ENCODE measurements around the gene GATAD2B. TPM values are rescaled to one million over a fixed set of nuclear protein-coding genes. Genes with fewer than 3 reads are reported as not detected.

The GATAD2B gene
- total RNA-seq, 1 donor from 2014 or later: 70.2 TPM

- Mint-ChIP-seq H3K36me3 (ENCODE audit: low read depth) (peaks cover 23% of the 10 kb centered on the region), H3K4me1 (ENCODE audit: low read depth) (peaks cover 25% of the 10 kb centered on the region), H3K4me3 (ENCODE audit: low read depth) (no peak overlapping the region), H3K27ac (no peak overlapping the region), H3K27me3 (ENCODE audit: low read depth) (no peaks in the 10 kb centered on the region), H3K9me3 (no peaks in the 10 kb centered on the region)
- DNase-seq (ENCODE audit: low spot score): no peak
- intact Hi-C loops (cut with micrococcal nuclease): no loop called here
Observed at GRCh38 chr1:153778051-153778823, 144.5 kb downstream of the GATAD2B start.

GRCh38 chr1:153777648-153778047 lies 145.1 kb downstream of the GATAD2B start:
- Mint-ChIP-seq H3K36me3 (ENCODE audit: low read depth) (peaks cover 28% of the 10 kb centered on the region), H3K27me3 (ENCODE audit: low read depth) (no peaks in the 10 kb centered on the region), H3K4me1 (ENCODE audit: low read depth) (peaks cover 24% of the 10 kb centered on the region), H3K9me3 (no peaks in the 10 kb centered on the region), H3K27ac (no peak overlapping the region), H3K4me3 (ENCODE audit: low read depth) (no peak overlapping the region)
- intact Hi-C loops (cut with micrococcal nuclease): no loop called here
- DNase-seq (ENCODE audit: low spot score): no peak

GRCh38 chr1:153776845-153777370 lies 145.9 kb downstream of the GATAD2B start:
- Mint-ChIP-seq H3K4me3 (ENCODE audit: low read depth) (peak overlapping the region; percentile 63), H3K4me1 (ENCODE audit: low read depth) (peaks cover 24% of the 10 kb centered on the region), H3K27ac (no peak overlapping the region), H3K9me3 (no peaks in the 10 kb centered on the region), H3K27me3 (ENCODE audit: low read depth) (no peaks in the 10 kb centered on the region), H3K36me3 (ENCODE audit: low read depth) (peaks cover 34% of the 10 kb centered on the region)
- intact Hi-C loops (cut with micrococcal nuclease): no loop called here
- DNase-seq (ENCODE audit: low spot score): no peak

GRCh38 chr1:153776352-153776751 lies 146.4 kb downstream of the GATAD2B start:
- Mint-ChIP-seq H3K27ac (no peak overlapping the region), H3K4me3 (ENCODE audit: low read depth) (peak overlapping the region; percentile 77), H3K36me3 (ENCODE audit: low read depth) (peaks cover 36% of the 10 kb centered on the region), H3K9me3 (no peaks in the 10 kb centered on the region), H3K4me1 (ENCODE audit: low read depth) (peaks cover 24% of the 10 kb centered on the region), H3K27me3 (ENCODE audit: low read depth) (no peaks in the 10 kb centered on the region)
- intact Hi-C loops (cut with micrococcal nuclease): no loop called here
- DNase-seq (ENCODE audit: low spot score): no peak

- intact Hi-C loops (cut with micrococcal nuclease): no loop called here
- DNase-seq (ENCODE audit: low spot score): peak; percentile 49
- Mint-ChIP-seq H3K27ac (no peak overlapping the region), H3K27me3 (ENCODE audit: low read depth) (no peaks in the 10 kb centered on the region), H3K4me1 (ENCODE audit: low read depth) (peaks cover 24% of the 10 kb centered on the region), H3K9me3 (no peaks in the 10 kb centered on the region), H3K4me3 (ENCODE audit: low read depth) (peak overlapping the region; percentile 77), H3K36me3 (ENCODE audit: low read depth) (peaks cover 39% of the 10 kb centered on the region)
Observed at GRCh38 chr1:153775458-153776327, 147.1 kb downstream of the GATAD2B start.

GRCh38 chr1:153774780-153775457 lies 147.9 kb downstream of the GATAD2B start, which contains the start of gene SLC27A3:
Gene SLC27A3 (plus strand): TSS chr1:153775407. CDS start chr1:153775498, 91 bp downstream.
- Mint-ChIP-seq H3K4me1 (ENCODE audit: low read depth) (peaks cover 24% of the 10 kb centered on the region), H3K4me3 (ENCODE audit: low read depth) (peak within 1 kb of the TSS; percentile 77), H3K36me3 (ENCODE audit: low read depth) (peaks cover 39% of the 10 kb centered on the region), H3K9me3 (no peaks in the 10 kb centered on the region), H3K27ac (peak within 1 kb of the TSS; percentile 58), H3K27me3 (ENCODE audit: low read depth) (no peaks in the 10 kb centered on the region)
- intact Hi-C loops (cut with micrococcal nuclease): no loop called here
- DNase-seq (ENCODE audit: low spot score): no peak

- no peaks in the 10 kb centered on the region for H3K27me3 Mint-ChIP-seq (ENCODE audit: low read depth)
- H3K36me3 Mint-ChIP-seq (ENCODE audit: low read depth): peaks cover 43% of the 10 kb centered on the region
- intact Hi-C loops (cut with micrococcal nuclease): no loop called here
- no peak for DNase-seq (ENCODE audit: low spot score)
- H3K4me1 Mint-ChIP-seq (ENCODE audit: low read depth): peaks cover 24% of the 10 kb centered on the region
- no peaks in the 10 kb centered on the region for H3K9me3 Mint-ChIP-seq
- H3K4me3 Mint-ChIP-seq (ENCODE audit: low read depth): no peak overlapping the region
- H3K27ac Mint-ChIP-seq: peak overlapping the region; percentile 33
Observed at GRCh38 chr1:153774026-153774595, 148.7 kb downstream of the GATAD2B start.

DNA sequence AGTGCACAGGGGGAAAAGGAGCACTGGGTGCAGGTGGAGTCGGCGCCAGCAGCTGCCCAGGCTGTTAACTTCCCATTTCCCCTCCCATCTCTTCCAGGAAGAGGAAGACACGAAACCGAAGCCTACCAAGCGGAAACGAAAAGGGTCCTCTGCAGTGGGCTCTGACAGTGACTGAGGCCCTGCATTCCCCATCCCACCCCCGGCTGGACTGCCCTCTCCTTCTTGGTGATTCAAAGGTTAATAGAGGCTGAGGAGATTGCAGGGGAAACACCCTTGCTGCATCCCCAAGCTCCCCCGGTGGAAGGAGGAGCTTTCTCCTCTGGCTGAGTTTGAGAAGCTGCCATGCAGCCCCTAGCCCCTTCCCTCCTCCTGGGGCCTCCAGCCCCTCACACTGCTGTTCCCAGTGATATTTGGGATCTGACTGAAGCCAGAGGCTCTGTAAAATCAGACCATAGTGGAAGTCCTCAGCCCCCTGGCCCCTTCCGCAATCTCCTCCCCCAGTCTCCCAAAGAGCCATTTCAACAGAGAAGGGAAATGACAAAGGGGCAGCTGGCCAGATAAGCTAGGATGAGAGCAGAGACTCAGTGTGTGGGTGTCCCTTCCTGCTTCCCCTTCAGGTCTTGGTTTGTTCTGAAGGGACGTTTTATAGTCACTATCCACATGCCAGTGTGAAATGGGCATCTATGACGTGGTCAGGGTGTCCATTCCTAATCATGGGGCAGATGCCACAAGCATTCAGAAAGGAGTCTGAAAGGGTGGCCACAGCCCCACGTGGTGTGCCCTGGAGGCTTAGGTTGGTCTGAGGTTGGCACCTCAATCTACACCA lies 149.5 kb downstream of the GATAD2B start:
- Mint-ChIP-seq H3K27me3 (ENCODE audit: low read depth) (no peaks in the 10 kb centered on the region), H3K36me3 (ENCODE audit: low read depth) (peaks cover 48% of the 10 kb centered on the region), H3K4me3 (ENCODE audit: low read depth) (peak overlapping the region; percentile 48), H3K9me3 (no peaks in the 10 kb centered on the region), H3K4me1 (ENCODE audit: low read depth) (peaks cover 24% of the 10 kb centered on the region), H3K27ac (peak overlapping the region; percentile 12)
- no peak for DNase-seq (ENCODE audit: low spot score)
- intact Hi-C loops (cut with micrococcal nuclease): no loop called here

GRCh38 chr1:153771841-153772593 lies 150.8 kb downstream of the GATAD2B start:
- peaks cover 19% of the 10 kb centered on the region for H3K4me1 Mint-ChIP-seq (ENCODE audit: low read depth)
- peaks cover 55% of the 10 kb centered on the region for H3K36me3 Mint-ChIP-seq (ENCODE audit: low read depth)
- intact Hi-C loops (cut with micrococcal nuclease): no loop called here
- H3K9me3 Mint-ChIP-seq: no peaks in the 10 kb centered on the region
- no peaks in the 10 kb centered on the region for H3K27me3 Mint-ChIP-seq (ENCODE audit: low read depth)
- H3K27ac Mint-ChIP-seq: no peak overlapping the region
- no peak overlapping the region for H3K4me3 Mint-ChIP-seq (ENCODE audit: low read depth)
- no peak for DNase-seq (ENCODE audit: low spot score)

DNA sequence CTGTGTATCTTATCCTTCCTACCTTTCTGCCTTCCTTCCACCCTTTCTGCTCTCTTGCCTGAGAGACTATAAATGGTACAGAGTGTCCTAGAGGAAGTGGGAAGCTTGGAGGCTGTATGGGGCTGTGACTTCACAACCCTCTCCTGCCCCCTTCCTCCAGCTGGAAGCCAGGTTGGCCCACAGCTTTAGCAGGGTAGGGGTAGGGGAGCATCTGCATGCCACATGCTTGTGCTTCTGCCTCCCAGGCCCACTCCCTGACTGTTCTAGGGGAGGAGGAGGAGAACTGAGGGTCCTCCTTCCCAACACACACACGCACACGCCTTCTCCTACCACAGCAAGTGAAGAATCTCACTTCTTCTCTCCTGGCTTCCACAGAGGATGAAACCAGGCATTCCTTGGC lies 151.5 kb downstream of the GATAD2B start:
- intact Hi-C loops (cut with micrococcal nuclease): no loop called here
- no peaks in the 10 kb centered on the region for H3K27me3 Mint-ChIP-seq (ENCODE audit: low read depth)
- no peak overlapping the region for H3K27ac Mint-ChIP-seq
- H3K9me3 Mint-ChIP-seq: no peaks in the 10 kb centered on the region
- no peak overlapping the region for H3K4me3 Mint-ChIP-seq (ENCODE audit: low read depth)
- peaks cover 57% of the 10 kb centered on the region for H3K36me3 Mint-ChIP-seq (ENCODE audit: low read depth)
- no peak for DNase-seq (ENCODE audit: low spot score)
- peaks cover 14% of the 10 kb centered on the region for H3K4me1 Mint-ChIP-seq (ENCODE audit: low read depth)

DNA sequence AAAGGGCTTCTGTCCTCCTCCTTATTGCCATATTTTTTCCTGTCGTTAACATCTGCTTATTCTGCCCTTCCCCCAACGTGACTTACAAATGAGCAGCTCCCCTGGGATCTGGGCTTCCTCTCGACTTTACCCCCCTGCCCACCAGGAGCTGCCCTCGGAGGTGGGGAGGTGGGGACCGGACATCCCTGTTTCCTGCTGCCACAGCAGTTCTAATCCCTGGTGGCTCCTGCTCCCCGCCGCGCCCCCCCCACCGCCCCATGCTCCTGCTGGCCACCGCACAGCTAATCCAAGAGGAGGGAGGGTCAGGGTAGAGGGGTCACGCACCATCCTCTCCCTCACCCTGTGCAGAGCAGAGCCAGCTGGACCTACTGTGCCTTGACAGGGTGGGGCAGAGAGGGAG lies 152.0 kb downstream of the GATAD2B start:
- Mint-ChIP-seq H3K27ac (no peak overlapping the region), H3K27me3 (ENCODE audit: low read depth) (no peaks in the 10 kb centered on the region), H3K4me3 (ENCODE audit: low read depth) (no peak overlapping the region), H3K9me3 (no peaks in the 10 kb centered on the region), H3K36me3 (ENCODE audit: low read depth) (peaks cover 62% of the 10 kb centered on the region), H3K4me1 (ENCODE audit: low read depth) (peaks cover 14% of the 10 kb centered on the region)
- intact Hi-C loops (cut with micrococcal nuclease): no loop called here
- no peak for DNase-seq (ENCODE audit: low spot score)
